Activated CD4-positive, alpha-beta T cell treated with anti-CD3 and anti-CD28 coated beads for 36 hours (primary cell): ENCODE results near the gene PDCD4. TPM values are rescaled to one million over a fixed set of nuclear protein-coding genes. Genes with fewer than 3 reads are reported as not detected.

ENCODE experiments used
- ATAC-seq: fragments of 200-7000 bp; cut with Tn5 transposase; one replicate; pipeline ENCODE4 v1.10.0; 2021; ENCODE audit warnings: mild to moderate bottlenecking, moderate library complexity
- CTCF ChIA-PET: fragments of 350-600 bp; sonication (Branson Sonifier 250); formaldehyde crosslinking; loops from one replicate; lab custom pipeline; 2021; ENCODE audit warnings: antibody characterized with exemption; lab: Charles Lee
- POLR2A ChIA-PET: fragments of 350-600 bp; sonication (Branson Sonifier 250); formaldehyde crosslinking; loops from one replicate; lab custom pipeline; 2021; ENCODE audit warnings: antibody characterized with exemption, inconsistent platforms; lab: Charles Lee
- DNase-seq: peaks from one replicate; pipeline ENCODE4 v3.0.0-alpha.2; 2020
- H3K27ac Mint-ChIP-seq: one replicate; pipeline ENCODE4 v1.8.0; 2021; ENCODE audit warnings: mixed read lengths
- H3K27me3 Mint-ChIP-seq: one replicate; pipeline ENCODE4 v1.8.0; 2021; ENCODE audit warnings: mixed read lengths
- H3K36me3 Mint-ChIP-seq: one replicate; pipeline ENCODE4 v1.8.0; 2021; ENCODE audit warnings: low read depth, mixed read lengths
- H3K4me1 Mint-ChIP-seq: one replicate; pipeline ENCODE4 v1.8.0; 2021; ENCODE audit warnings: mixed read lengths
- H3K4me3 Mint-ChIP-seq: one replicate; pipeline ENCODE4 v1.8.0; 2021; ENCODE audit warnings: mild to moderate bottlenecking, moderate library complexity, mixed read lengths
- H3K9me3 Mint-ChIP-seq: one replicate; pipeline ENCODE4 v1.8.0; 2021; ENCODE audit warnings: low read depth, mixed read lengths
- intact Hi-C, 2 experiments: fragments of 100-400 bp; cut with DNase I in 1 of 2; cut with micrococcal nuclease in 1 of 2; formaldehyde crosslinking; loops; one replicate each; pipeline versions ENCODE4 v1.14.2 to v1.15.1; 2022 to 2024; cut with DNase I, micrococcal nuclease
- total RNA-seq, 2 experiments: library from RNA; stranded (reverse); gene quantifications; one replicate each; pipeline ENCODE4 v1.2.3, GENCODE V29; 2021

PDCD4 gene
- total RNA-seq, 2 experiments from 2014 or later = 69.8 to 125 TPM

DNA sequence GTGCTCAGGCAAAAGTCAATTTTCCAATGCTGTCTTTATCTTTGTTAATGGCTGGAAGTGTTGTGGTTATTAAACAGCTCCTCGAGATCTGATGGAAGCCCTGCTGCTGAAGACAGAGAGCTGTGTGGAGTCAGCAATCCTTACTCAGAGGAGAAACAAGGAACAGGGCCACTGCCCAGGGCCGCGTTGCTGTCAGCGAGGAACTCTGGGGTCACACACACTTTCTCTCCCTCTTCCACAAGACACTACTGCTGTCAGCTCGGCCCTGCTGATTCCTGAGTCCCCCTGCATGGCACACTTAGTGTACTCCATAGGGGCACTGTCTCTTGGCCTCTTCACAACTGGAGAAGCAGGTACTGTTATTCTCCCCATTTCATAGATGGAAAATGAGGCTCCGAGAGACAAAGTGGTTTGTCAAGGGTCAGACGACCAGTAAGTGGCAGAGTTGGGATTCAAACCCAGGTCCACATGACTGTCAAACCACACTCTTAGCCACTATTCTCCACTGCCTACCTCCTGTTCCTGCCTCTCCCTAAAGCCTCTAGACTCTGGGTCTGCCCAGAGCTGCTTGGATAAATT lies 29.3 kb upstream of the PDCD4 start:
- Mint-ChIP-seq H3K4me1 (peaks cover 37% of the 10 kb centered on the region), H3K27me3 (no peaks in the 10 kb centered on the region), H3K27ac (no peak overlapping the region), H3K9me3 (no peaks in the 10 kb centered on the region), H3K36me3 (no peaks in the 10 kb centered on the region), H3K4me3 (no peak overlapping the region)
- intact Hi-C loops = no loop called here
- DNase-seq (no peak), ATAC-seq (peak; percentile 3)
- POLR2A ChIA-PET = no interaction called here
- CTCF ChIA-PET = interaction anchor here (0.7 to 2.8 kb wide), 4 partner anchors 10 to 51 kb away, joined by 3 to 11 read pairs (median 4); no protein-coding TSS in a partner anchor

DNA sequence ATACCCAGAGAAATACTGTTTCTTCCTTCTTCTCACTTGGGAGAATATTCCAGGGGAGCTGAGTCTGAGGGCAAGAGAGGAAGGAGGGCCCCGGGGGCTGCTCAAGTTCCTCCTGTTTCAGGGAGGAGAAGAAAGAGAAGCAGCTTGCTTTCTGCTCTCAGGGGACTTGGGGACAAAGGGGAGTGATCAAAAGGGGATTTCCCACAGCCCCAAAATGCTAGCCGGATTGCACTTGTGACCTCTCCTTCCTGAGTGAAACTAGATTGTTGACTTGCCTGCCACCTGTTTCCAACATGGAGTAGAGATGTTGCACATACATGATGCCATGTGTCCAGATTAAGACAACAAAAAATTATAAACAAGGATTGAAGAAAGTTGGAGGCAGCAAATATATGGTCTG lies 28.7 kb upstream of the PDCD4 start:
- ChIA-PET POLR2A (no interaction called here), CTCF (interaction anchor here (0.6 to 2.8 kb wide), 5 partner anchors 10 to 134 kb away, joined by 3 to 11 read pairs (median 3); no protein-coding TSS in a partner anchor)
- peaks cover 34% of the 10 kb centered on the region for H3K4me1 Mint-ChIP-seq
- no peaks in the 10 kb centered on the region for H3K27me3 Mint-ChIP-seq
- H3K9me3 Mint-ChIP-seq = no peaks in the 10 kb centered on the region
- DNase-seq (peak; percentile 58), ATAC-seq (peak; percentile 88)
- H3K27ac Mint-ChIP-seq = peak overlapping the region; percentile 87
- H3K4me3 Mint-ChIP-seq = no peak overlapping the region
- H3K36me3 Mint-ChIP-seq = no peaks in the 10 kb centered on the region
- intact Hi-C loops = no loop called here

DNA sequence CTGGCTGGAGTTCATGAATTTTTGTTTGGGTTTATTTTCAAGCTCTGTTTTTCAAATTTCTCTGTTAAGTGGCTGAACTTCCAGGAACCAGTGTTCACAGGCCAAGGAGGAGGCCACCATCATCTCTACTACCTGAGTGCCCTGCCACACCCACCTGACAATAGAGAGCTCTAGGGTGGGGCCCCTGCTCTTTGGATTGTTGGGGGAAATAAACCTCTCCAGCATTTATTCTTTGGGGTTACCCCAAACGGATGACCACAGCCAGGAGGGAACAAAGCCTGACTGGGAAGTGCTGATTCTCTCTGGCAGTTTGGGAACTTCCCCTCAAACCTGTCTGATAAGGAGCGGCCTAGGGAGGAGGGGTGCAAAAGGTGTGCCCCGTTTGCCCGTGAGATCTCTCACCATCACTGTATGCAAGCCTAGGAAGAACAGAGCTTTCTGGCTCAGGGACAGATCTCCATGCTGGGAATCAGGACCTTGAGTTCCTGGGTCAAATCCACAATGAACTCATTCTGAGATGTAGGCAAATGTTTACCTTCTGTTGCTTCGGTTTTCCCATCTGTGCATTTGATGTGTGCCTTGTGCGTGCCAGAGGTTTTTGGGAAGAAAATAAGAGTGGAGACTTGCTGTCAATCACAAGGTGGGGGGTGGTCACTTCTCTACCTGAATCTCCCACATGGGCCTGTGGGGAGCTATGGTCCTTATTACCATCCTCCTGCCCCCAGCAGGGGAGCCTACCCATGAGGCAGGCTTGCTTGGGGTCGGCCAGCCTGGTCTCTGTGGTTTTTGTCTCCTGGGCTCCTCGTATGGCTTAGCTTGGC lies 27.7 kb upstream of the PDCD4 start:
- no peaks in the 10 kb centered on the region for H3K36me3 Mint-ChIP-seq
- no peak overlapping the region for H3K4me3 Mint-ChIP-seq
- intact Hi-C loops = no loop called here
- DNase-seq (no peak), ATAC-seq (no peak)
- CTCF ChIA-PET = interaction anchor here (0.6 to 2.8 kb wide), 7 partner anchors 9 to 244 kb away, joined by 3 to 11 read pairs (median 5); no protein-coding TSS in a partner anchor
- no peaks in the 10 kb centered on the region for H3K27me3 Mint-ChIP-seq
- POLR2A ChIA-PET = interaction anchor here (0.6 kb wide), 1 partner anchor 226 kb away, joined by 4 read pairs; no protein-coding TSS in a partner anchor
- H3K4me1 Mint-ChIP-seq = peaks cover 34% of the 10 kb centered on the region
- peak overlapping the region; percentile 87 for H3K27ac Mint-ChIP-seq
- no peaks in the 10 kb centered on the region for H3K9me3 Mint-ChIP-seq

DNA sequence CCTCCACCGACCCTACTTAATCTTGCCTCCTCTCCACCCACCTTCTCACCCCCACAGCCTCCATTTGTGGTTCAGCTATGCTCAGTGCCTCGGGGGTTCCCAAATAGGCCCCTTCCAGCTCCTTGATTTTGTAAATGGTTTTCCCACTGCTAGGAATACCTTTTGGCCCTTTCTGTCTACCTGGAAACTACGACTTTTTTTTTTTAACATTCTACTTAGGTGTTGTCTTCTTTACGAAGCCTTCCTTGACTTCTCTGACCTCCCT lies 27.2 kb upstream of the PDCD4 start:
- CTCF ChIA-PET = interaction anchor here (0.8 to 1.3 kb wide), 2 partner anchors 70 to 99 kb away, joined by 3 to 6 read pairs; no protein-coding TSS in a partner anchor
- no peaks in the 10 kb centered on the region for H3K27me3 Mint-ChIP-seq
- intact Hi-C loops = no loop called here

DNA sequence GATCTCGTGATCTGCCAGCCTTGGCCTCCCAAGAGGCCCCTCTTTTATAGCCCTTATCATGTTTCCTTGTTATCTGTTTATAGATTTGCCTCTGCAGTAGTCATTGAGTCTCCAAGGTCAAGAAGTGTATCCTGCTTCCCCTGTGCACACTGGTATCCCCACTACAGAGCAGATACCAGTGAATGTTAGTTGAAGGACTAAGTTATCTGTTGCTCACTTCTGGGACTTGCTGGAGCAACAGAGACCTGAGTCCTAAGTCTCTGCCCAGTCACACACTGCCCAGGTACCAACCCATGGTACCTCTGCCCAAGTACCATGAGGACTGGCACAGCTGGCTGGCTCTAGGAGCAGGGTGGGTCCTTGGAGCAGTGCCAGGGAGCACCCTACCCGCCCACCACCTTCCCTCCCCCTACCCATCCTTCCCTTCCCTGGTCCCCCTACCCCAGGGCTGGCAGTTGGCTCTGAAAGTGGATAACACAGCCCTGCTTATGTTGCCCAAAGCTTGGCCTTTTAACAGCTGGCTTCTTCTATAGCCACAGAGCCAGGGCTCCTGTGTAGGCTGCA lies 26.5 kb upstream of the PDCD4 start:
- no peaks in the 10 kb centered on the region for H3K9me3 Mint-ChIP-seq
- H3K4me3 Mint-ChIP-seq = no peak overlapping the region
- intact Hi-C loops = no loop called here
- DNase-seq (no peak), ATAC-seq (no peak)
- ChIA-PET CTCF (interaction anchor here (1.3 to 1.6 kb wide), 2 partner anchors 19 to 99 kb away, joined by 3 to 5 read pairs; no protein-coding TSS in a partner anchor), POLR2A (no interaction called here)
- no peak overlapping the region for H3K27ac Mint-ChIP-seq
- peaks cover 41% of the 10 kb centered on the region for H3K4me1 Mint-ChIP-seq
- no peaks in the 10 kb centered on the region for H3K36me3 Mint-ChIP-seq
- no peaks in the 10 kb centered on the region for H3K27me3 Mint-ChIP-seq

More for the DNA sequence above, 27.2 kb upstream of the PDCD4 start:
- ATAC-seq = no peak
- POLR2A ChIA-PET = interaction anchor here (0.6 kb wide), 1 partner anchor 226 kb away, joined by 4 read pairs; no protein-coding TSS in a partner anchor
- Mint-ChIP-seq H3K27ac (no peak overlapping the region), H3K9me3 (no peaks in the 10 kb centered on the region), H3K4me3 (no peak overlapping the region), H3K36me3 (no peaks in the 10 kb centered on the region), H3K4me1 (peaks cover 34% of the 10 kb centered on the region)
- DNase-seq = no peak

DNA sequence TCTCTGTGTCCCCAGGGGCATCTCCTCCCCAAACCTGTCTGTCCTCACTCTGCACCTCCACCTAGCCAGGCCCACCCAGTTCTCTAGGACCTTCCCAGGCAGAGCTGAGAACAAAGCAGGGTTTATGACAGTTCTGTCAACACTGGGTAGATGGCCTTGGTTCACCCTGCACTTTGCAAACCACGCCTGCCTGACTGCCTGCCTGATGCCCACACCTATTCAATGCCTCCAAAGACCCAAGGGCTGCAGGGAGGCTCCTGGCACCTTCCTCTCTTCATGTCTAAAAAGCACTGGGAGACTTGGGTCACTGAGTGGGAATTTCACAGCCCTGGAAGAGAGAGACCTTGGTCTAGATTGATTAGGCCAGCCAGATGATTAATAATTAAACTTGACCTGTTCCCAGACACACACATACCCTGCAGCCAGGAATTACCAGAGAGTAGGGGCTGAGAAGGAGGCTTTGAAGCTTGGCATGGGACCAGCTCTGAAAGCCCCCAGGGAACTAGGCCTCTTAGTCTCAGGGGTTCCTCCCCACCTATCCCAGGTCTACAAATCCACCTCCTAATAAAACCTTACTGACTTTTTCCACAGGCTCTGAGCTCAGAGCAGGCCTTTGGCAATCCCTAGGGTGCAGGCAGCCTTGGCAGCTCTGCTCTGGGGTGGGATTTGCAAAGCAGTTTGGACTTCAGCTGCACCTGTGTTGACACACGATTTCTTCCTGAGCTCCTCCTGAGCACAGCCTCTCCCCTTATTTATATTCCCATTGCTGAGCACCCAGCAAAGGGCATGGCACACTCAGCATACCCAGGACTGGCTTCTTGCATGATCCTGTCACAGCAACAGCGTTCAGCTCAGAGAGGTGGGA lies 25.7 kb upstream of the PDCD4 start:
- no peak for ATAC-seq
- no peak overlapping the region for H3K27ac Mint-ChIP-seq

DNA sequence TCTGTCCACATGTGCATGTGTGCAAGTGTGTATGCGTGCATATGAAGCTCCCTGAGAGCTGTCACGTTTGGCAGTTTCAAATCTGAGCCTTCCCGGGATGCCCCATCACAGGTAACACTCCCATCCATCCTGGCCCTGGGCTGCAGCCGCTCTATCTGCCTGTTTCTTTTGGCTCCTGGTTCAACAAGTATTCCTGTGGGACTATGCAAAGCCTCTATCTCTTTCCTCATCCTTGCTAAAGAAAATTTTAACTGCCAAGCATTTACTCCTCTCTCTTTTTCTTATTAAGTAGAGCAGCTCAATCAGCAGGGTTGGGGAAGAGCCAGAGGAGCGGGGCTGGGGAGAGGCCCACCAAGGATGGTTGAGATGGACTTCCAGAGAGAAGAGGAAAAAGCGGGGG lies 24.4 kb upstream of the PDCD4 start:
- no peak overlapping the region for H3K27ac Mint-ChIP-seq
- ATAC-seq (no peak), DNase-seq (no peak)
- H3K27me3 Mint-ChIP-seq = no peaks in the 10 kb centered on the region
- H3K36me3 Mint-ChIP-seq = no peaks in the 10 kb centered on the region
- POLR2A ChIA-PET = no interaction called here
- CTCF ChIA-PET = no interaction called here
- H3K4me1 Mint-ChIP-seq = peaks cover 51% of the 10 kb centered on the region
- intact Hi-C loops = no loop called here
- no peak overlapping the region for H3K4me3 Mint-ChIP-seq
- no peaks in the 10 kb centered on the region for H3K9me3 Mint-ChIP-seq

More for the DNA sequence above, 25.7 kb upstream of the PDCD4 start:
- Mint-ChIP-seq H3K27me3 (no peaks in the 10 kb centered on the region), H3K4me1 (peaks cover 48% of the 10 kb centered on the region), H3K4me3 (no peak overlapping the region), H3K36me3 (no peaks in the 10 kb centered on the region), H3K9me3 (no peaks in the 10 kb centered on the region)
- no peak for DNase-seq
- intact Hi-C loops = no loop called here
- ChIA-PET POLR2A (interaction anchor here (0.6 kb wide), 1 partner anchor 41 kb away, joined by 3 read pairs; no protein-coding TSS in a partner anchor), CTCF (interaction anchor here (0.8 to 1.6 kb wide), 3 partner anchors 9 to 65 kb away, joined by 3 to 5 read pairs (median 3); no protein-coding TSS in a partner anchor)

DNA sequence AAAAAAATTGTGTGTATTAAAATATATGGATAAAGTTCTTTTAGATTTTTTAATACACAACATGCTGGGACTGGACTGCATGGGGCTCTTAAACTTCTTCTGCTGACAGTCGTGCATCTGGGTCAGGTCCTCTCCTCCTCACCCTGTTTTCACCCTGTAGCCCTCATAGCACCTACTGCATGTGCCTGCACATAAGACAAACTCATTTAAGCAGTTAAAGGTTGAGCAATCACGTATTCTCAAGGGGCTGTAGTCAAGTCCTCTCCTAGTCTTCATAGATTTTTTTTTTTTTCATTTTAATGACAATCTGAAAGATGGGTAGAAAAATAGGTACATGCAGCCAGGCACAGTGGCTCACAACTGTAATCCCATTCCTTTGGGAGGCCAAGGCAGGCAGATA lies 23.6 kb upstream of the PDCD4 start:
- ATAC-seq (no peak), DNase-seq (no peak)
- H3K27ac Mint-ChIP-seq = no peak overlapping the region
- H3K4me3 Mint-ChIP-seq = no peak overlapping the region
- no peaks in the 10 kb centered on the region for H3K36me3 Mint-ChIP-seq
- peaks cover 51% of the 10 kb centered on the region for H3K4me1 Mint-ChIP-seq
- no peaks in the 10 kb centered on the region for H3K9me3 Mint-ChIP-seq
- ChIA-PET POLR2A (no interaction called here), CTCF (no interaction called here)
- intact Hi-C loops = no loop called here
- no peaks in the 10 kb centered on the region for H3K27me3 Mint-ChIP-seq

DNA sequence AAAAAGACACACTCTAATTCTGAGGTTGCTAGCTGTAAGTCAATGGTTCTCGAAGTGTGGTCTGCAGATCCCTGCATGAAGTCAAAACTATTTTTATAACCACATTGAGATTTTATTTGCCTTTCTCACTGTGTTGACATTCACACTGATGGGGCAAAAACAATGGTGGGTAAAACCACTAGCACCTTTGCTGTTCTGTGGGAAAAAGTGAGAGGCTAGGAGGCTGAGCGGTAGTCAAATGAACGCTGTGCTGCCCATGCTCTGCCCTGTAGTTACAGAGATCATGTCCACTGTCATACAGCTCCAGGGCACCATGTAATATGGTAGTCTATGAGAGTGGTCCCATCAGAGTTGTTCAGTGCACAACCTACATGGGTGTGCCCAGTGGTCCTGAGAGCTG lies 21.6 kb upstream of the PDCD4 start:
- H3K4me1 Mint-ChIP-seq = peaks cover 53% of the 10 kb centered on the region
- no peak for DNase-seq
- intact Hi-C loops = no loop called here
- H3K27ac Mint-ChIP-seq = no peak overlapping the region
- ATAC-seq = no peak
- no peaks in the 10 kb centered on the region for H3K27me3 Mint-ChIP-seq
- ChIA-PET CTCF (interaction anchor here (0.5 kb wide), 1 partner anchor 109 kb away, joined by 3 read pairs; no protein-coding TSS in a partner anchor), POLR2A (no interaction called here)
- H3K4me3 Mint-ChIP-seq = no peak overlapping the region
- no peaks in the 10 kb centered on the region for H3K36me3 Mint-ChIP-seq
- no peaks in the 10 kb centered on the region for H3K9me3 Mint-ChIP-seq

DNA sequence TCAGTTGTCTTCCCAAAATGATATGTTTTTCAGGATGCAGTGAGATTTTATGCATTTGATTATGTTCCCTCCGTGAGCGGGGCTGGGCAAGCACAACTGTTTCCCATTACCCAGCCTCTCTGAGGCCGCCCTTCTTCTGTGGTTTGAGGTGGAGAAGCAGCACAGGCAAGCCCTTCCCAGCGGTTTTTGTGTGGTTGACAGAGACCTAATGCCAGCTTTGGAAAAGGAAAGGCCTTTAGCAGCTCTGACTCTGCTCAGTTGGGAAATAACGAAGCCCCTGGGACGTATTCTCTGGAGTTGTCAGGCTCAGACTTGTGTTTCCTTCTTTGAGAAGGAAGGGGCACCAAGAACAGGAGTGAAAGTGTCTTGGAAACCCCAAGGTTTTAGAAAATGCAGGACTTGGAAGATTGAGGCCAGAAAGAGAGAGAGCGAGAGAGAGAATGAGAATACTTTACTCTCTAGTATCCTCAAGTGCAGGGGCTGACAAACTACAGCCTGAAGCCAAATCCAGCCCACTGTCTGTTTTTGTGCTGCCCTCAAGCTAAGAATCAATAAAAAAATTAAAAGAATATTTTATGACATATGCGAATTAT lies 20.6 kb upstream of the PDCD4 start:
- H3K36me3 Mint-ChIP-seq = peaks cover 3% of the 10 kb centered on the region
- peak overlapping the region; percentile 32 for H3K27ac Mint-ChIP-seq
- DNase-seq (no peak), ATAC-seq (no peak)
- H3K9me3 Mint-ChIP-seq = peaks cover 5% of the 10 kb centered on the region
- no peaks in the 10 kb centered on the region for H3K27me3 Mint-ChIP-seq
- intact Hi-C loops = no loop called here
- CTCF ChIA-PET = interaction anchor here (0.8 to 2.7 kb wide), 3 partner anchors 14 to 105 kb away, joined by 3 to 15 read pairs (median 3); no protein-coding TSS in a partner anchor
- H3K4me1 Mint-ChIP-seq = peaks cover 59% of the 10 kb centered on the region
- POLR2A ChIA-PET = no interaction called here
- H3K4me3 Mint-ChIP-seq = peak overlapping the region; percentile 18
